GM21576 (cell line): Measurements from ENCODE around the gene CTBP2.

ENCODE experiments used
- ATAC-seq: cut with Tn5 transposase; IDR thresholded peaks from one replicate; pipeline ENCODE4 v1.9.1; 2021; ENCODE audit warnings: mild to moderate bottlenecking, moderate library complexity; ENCODE audit not compliant: unreplicated experiment

Gene CTBP2

DNA sequence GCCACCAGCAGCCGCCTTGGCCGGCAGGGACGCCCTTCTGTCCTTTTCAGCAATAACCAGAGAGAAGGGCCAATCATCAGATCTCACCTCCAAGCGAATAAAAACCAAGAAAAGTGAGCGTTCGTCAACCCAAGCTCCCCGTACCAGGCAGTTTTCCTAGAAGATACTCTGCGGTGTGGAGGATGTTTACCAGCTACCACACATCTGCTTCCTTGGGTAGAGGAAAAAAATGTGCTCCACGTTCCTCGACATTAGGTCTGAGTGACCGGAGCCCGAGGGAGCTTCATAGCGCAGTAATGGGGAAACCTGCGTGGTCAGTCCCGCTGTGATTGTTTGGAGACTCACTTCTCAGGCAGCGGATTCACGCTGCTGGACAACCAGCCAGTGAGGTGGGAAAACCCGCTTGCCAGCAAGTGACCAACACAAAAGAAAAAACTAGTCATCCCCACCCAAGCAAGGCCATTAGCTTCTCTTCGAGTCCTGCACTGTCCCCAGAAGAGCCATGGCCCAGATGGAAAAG is 145.5 kb downstream of the CTBP2 start:
- no peak for ATAC-seq

DNA sequence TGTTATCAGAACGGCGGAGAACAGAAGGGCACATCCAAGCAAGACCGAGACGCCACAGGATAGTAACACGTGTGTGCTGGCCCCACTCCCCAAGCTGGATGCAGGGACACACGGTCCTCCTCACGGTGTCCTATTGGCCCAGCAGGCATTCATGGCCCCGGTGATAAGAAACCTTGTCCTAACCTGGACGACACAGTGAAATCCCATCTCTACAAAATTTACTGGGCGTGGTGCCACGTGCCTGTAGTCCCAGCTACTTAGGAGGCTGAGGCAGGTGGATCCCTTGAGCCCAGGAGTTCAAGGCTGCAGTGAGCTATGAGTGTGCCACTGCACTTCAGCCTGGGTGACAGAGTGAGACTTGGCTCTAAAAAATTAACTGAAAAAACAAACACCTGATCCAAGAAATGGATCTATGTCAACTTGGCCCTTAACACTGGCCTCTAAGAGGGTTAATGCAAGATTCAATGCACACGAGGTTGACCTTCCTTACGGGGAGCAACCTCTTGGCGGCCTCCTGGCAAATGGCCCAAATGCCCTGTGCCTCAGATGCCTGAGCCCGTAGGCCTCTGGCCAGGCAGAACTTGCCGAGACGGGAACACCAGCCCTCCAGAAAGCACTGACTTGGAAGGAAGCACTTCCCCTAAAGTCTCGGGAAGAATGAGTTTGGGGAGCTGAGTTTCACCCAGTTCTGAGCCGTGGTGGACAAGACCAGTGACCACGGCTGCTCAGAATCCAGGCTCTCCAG is 146.1 kb downstream of the CTBP2 start:
- no peak for ATAC-seq

DNA sequence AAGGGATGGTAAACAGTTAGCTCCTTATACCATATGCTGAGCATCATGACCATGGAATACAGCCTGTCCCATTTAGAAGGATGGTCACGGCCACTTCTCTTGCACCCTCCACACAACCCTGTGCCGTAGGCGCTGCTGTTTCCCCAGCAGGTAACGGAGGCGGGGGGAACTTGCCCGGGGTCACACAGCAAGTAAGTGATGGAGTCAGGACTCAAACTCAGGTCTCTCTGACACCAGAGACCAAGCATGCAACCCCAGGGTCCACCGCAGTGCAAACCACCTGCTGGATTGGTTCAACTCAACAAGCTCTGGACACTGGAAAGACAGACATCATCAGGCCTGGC is 146.9 kb downstream of the CTBP2 start:
- no peak for ATAC-seq

DNA sequence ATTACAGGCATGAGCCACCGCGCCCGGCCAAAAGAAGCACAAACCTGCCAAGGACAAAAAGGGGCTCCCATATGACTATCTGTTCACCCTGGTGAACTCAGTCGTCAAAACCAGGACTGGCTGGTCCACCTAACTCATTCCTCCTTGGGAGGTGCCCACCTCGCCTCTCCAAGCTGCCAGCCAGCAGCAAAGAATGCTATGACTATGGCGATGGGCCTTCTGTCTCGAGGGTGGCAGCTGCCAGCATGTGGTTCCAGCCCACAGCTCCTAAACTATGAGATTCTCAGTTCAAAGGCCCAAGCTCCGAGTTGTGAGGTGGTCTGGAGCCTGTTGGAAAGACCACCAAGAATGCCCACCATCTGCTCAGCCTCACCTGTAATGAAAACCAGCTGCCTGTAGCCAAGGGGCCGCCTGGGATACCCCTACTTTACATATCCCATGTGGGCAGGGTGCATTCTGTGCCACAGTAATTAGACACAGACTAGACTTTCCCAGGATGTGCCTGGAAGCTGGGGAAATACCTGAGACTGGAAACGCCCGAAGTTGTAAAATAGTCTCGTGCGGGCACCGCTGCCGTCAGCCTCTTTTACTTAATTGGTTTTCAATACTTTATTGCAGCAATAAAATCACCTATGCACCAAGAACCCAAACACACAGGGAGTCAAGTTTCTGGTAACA is 147.4 kb downstream of the CTBP2 start:
- no peak for ATAC-seq

DNA sequence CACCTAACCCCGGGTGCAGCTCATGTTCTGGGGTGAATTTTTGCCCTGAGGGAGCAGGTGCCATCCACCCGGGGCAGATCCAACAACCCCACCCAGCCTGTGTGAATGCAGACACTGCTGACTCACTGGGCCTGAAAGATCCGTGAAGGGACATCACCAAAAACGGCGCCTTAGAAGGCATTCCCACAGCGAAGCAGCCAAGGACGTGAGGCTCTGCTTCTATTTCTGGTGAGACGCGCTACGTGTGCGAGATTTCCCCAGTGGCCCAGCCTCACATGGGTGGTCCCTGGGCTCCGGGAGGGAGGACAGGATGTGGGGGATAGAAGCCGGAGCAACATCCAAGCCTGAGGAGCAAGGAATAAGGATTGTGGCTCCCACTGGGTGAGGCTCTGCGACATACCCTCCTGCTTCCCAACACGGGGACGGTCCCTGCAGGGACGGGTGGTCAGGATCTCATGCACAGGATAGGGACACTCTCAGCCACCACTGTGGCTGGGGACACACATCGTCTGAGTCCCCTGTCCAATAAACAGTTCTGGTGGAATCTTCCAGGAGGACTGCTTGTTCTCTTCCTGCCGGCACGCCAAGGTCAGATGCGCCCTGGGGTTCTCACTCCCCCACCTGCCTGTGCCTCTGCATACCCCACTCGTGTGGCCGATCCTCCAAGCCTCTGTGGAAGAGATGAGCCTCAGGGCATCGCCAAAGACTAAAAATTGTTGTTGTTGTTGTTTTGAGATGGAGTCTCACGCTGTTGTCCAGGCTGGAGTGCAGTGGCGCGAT is 148.2 kb downstream of the CTBP2 start:
- ATAC-seq, result no peak

DNA sequence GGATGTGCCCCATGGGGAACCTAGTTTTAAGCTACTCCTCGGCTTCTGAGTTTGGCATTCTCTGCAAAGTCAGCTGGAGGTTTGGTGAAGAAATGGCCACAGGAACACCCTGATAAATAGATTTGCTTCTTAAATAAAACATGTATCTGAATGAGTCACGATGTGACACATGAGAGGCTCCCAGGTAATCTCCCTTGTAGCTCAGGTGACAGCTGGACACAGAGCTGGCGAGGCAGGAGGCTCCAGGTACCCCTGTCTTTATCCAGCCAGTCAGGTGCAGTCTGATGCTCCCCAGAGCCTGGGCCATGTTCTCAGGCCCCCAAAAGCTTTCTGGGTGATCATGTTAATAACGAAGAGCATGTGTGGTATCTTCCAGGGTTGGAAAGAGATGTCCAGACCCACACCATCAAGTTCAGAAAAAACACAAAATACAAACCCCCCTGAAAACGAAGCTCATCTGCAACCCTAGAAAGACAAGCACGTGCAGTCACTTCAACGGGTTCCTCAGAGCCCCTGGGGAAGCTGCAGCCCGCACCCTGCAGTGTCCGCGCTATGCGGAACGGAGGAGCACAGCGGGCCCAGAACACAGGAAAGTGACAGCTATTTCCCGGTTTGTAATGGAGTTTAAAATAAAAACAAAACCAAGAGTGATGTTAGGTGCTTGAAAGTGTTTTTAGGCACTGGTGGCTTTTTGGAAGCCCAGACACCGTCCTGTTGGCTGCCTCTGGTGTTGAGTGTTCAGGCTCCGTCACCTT is 149.0 kb downstream of the CTBP2 start:
- ATAC-seq, result no peak

DNA sequence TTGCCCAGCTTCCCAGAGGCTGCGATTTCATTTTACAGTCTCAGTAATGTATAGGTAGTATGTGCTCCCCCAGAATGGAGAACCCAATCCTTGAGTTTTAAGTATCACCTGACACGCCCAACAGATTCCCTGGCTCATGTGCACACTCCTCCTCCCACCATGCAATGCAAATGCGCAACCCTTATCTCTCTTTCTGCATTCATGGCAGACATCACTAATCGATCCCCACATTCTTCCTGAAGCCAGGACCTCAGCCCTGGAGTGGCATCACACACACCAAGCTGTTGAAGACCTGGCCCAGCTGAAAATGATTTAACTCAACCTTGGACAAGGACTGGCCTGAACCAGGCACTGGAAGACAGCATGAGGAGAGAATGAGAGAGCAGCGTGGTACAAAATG is 150.0 kb downstream of the CTBP2 start:
- no peak for ATAC-seq

DNA sequence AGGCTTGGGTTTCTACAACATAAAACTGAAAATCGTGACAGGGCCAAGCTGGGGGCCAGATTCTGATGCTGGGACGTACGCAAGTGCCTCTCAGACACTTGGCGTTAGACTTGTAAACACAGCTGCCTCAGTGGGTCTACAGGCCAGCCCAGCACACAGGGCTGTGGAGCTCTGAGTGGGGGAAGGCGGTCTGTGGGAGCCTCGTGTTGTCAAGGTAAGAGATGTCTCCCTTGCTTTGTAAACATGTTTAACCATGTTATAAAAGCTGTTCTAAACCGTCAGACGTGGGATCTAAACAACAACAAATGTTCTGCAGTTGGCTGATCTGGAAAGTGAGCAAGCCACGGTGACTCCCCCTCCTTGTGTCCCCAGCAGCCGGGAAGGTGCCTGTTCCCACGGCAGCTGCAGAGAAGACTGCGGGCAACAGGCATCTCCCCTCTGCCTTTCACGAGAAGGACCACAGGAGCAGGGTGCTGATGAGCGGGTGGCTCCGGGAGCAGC is 150.7 kb downstream of the CTBP2 start:
- no peak for ATAC-seq

DNA sequence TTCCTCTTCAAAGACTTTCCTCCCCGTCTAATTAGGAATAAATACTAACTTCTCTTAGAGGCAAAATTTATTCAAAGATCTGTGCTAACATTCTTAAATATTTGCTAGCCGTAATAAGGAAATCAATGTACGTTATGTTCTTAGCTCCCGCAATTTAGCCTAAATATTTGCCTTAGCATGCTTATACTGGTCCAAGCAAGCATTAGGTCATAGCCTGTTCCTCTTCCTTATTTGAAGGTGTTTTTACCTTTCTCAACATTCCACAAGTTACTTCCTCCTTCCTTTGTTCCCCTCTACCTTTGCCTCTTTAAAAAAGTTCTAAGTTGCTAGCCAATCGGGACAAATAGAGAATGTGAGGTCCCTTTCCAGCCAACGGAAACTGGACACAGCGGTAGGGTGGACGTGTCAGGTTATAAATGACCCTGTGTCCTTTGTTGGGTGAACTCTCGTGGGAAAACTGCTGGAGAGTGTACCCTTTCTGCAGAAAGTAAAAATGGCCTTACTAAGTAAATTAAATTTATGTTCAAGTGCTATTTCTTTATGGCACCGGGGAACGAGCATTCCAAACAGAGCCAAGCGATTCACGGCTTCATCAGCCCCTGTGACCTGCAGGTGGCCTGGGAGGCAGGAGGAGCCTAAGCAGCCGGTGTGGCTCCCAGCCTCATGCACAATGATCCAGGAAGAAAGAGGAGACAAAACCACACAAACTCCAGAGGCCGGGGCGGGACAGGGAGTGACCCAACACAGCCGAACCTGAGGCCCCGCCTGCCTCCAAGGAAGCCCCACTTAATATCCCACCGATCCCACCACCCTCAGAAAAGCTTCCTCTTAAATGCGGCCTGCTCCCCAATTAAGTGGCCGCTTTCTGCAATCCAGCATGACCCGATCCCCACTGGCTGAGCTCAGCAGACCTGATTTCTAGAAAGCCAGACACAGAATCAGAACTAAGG is 151.4 kb downstream of the CTBP2 start:
- ATAC-seq, result no peak

DNA sequence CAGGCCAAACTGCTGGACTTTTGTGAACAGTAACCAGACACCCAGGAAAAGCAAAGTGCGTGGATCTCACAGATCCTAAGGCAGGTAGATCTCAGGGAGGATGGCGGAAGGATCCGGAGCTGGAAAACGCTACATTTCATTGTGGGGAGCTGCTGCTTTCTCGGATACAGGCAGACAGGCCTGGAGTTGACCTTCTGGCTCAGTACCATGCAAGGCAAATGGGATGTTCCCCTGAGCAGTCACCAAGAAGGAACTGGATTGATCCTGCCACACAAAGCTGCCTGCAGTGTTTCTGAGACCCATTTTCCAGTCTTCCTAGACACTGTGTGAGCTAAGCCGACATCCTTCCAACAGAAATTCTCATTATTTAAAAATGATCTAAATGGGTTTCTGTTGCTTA is 152.9 kb downstream of the CTBP2 start:
- ATAC-seq, result no peak

- no peak for ATAC-seq
Observed at GRCh38 chr10:125006921-125007426, 153.4 kb downstream of the CTBP2 start.

DNA sequence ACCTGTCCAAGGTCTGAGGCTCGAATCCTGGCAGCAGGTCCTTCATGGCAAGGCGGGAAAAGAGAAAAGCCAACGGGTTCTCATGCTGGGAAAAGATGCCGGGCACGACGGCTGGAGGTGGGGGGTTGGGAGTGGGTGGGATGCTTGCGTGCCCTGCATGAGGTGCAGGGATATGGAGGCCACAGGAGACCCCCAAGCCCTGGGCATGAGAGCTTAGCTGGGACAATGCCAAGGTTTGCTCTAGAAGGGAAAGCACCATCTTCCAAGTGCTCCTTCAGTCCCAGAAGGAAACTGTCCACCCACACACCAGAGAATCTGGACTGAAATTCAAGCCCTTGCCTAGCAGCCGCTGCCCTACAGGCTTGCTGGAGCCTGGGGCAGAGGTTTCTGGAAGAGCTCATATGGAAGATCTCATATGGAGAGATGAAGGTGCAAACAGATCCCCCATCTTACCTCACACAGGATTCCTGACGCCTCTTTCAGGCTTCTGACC is 154.1 kb downstream of the CTBP2 start:
- ATAC-seq, result no peak

- no peak for ATAC-seq
Observed at GRCh38 chr10:125005312-125006187, 154.8 kb downstream of the CTBP2 start.

DNA sequence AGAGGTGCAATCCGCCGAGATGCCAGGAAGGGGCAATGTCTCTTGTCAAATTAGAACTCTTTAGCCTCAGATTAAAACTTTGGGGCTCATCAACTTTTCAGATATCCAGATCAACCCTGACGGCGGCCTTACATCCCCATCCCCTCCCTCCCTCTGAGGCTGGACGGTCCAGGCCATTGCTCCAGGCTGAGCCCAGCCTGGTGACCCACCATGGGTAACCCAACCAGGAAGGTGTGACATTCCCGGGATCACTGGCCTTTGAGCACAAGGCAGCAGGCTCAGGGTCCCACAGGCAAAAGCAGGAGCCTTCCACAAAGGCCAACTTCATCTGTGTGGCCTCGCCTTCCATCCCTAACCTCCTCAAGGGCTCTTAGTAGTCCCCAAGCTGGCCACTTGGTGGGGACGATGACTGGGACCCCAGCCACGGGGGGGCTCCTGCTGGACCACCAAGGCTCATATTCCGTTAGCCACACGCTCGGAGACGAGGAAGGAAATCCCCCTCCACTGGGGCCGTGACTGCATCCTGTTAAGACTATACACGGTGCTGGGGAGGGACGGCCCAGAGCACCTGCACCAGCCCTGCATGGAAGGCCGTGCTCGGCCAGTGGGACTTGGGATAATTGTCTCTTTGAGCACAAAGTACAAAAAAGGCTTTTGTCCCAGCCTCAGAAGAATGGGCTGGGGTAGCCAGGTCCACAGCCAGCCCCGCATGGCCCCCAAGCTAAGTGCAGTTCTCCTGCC is 155.6 kb downstream of the CTBP2 start:
- ATAC-seq, result no peak

DNA sequence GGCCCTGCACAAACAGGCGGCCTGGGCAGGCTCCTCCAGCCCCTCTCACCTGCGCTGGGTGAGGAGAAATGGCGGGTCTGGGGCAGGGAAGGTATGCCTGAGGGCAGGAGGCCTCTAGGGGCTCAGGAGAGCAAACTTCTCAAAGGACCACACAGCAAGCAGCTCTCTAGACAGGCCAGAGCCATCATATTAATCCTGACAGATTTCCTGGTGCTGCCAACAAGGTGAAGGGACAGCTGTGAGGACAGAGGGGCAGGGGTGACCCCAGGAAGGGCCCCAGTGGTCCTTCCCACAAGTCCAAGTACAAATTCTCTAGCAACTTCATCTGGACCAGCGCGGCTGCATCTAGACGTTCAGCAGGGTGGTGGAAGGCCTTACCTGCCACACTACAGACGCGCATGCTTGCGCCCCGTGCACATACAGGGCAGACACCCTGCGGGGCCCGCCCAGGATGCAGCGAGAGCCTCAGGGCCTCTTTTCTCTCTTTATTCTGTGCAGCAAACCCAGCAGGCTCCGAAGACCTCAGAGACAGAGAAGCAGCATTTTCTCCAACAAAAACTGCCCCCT is 156.4 kb downstream of the CTBP2 start:
- ATAC-seq, result no peak

DNA sequence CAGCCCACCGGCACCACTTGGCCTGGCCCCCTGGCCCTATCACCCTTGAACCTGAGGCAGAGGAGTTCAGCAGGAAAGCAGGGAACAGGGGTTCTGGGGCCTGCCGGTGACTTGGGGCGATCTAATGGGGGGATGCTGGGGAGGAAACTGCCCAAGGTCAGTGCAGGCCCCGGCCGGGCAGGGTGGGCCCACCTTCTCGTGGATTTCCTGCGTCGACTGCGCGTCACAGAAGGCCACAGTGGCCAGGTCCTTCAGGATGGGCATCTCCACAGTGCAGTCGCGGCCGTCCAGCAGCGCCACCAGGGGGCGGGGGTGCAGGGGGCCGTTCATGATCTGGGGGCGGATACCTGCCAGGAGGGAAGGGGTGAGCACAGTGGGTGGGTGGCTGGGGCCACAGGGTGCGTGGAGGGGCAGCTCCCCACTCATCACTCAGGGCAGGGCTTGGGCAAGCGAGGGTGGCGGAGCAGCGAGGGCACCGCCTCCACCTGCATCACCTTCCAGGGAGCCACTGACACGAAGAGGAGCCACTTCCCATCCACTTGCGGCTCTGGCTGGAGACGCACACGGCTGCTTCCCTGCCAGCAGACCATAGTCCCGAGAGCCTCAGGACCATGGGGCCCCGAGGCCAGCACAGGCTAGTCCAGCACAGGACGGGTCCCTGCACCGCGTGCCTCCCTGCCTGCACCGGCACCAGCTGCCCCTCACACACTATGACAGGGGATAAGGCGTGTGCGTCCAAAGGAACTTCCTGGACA is 157.0 kb downstream of the CTBP2 start:
- ATAC-seq, result no peak
